Heart right ventricle (tissue), 16 donors: ENCODE results near the gene CYP2B6. TPM values are rescaled to one million over a fixed set of nuclear protein-coding genes. Genes with fewer than 3 reads are reported as not detected.
"Not testable (repeated sequence)": the region's sequence is repeated elsewhere in the genome, so short reads cannot be mapped to it uniquely, and the experiment has no call there.

ENCODE experiments used
- ATAC-seq, 8 donors: fragments of 200-7000 bp; cut with Tn5 transposase; one replicate each; pipeline ENCODE4 v1.9.1; 2020; ENCODE audit warnings: mild to moderate bottlenecking in 8 of 8, moderate library complexity in 8 of 8, moderate number of reproducible peaks in 1 of 8
- DNase-seq, 2 donors: peaks; one replicate each; pipeline ENCODE4 v3.0.0-alpha.2; 2020
- H3K27ac ChIP-seq, 10 donors: fragments of 200-600 bp; sonication (generic) in 2 of 10; one replicate each; pipeline versions ENCODE4 v1.5.0 to v1.8.0; 2020 to 2022; ENCODE audit warnings: mild to moderate bottlenecking in 3 of 10
- H3K27me3 ChIP-seq, 7 donors: fragments of 200-600 bp; one replicate each; pipeline ENCODE4 v1.8.0; 2021 to 2022; ENCODE audit warnings: mild to moderate bottlenecking in 2 of 7
- H3K36me3 ChIP-seq, 9 donors: fragments of 200-600 bp; sonication (generic) in 1 of 9; one replicate each; pipeline versions ENCODE4 v1.5.0 to v1.8.0; 2020 to 2022; ENCODE audit warnings: mild to moderate bottlenecking in 2 of 9
- H3K4me1 ChIP-seq, 9 donors: fragments of 200-600 bp; sonication (generic) in 1 of 9; one replicate each; pipeline versions ENCODE4 v1.5.0 to v1.8.0; 2020 to 2022; ENCODE audit warnings: mild to moderate bottlenecking in 4 of 9
- H3K4me3 ChIP-seq, 10 donors: fragments of 200-600 bp; sonication (generic) in 2 of 10; one replicate each; pipeline versions ENCODE4 v1.5.0 to v1.8.0; 2020 to 2022; ENCODE audit warnings: mild to moderate bottlenecking in 7 of 10, moderate library complexity in 2 of 10
- H3K9me3 ChIP-seq, 11 donors: fragments of 200-600 bp in 10 of 11; sonication (generic) in 2 of 11; one replicate each; pipeline versions ENCODE4 v1.5.0 to v1.8.0; 2013 to 2022; ENCODE audit warnings: mild to moderate bottlenecking in 2 of 11, control low read depth in 1 of 11, moderate library complexity in 1 of 11
- CTCF ChIP-seq, 9 donors: fragments of 200-600 bp; sonication (generic) in 2 of 9; IDR thresholded peaks; one replicate each; pipeline versions ENCODE4 v1.5.0 to v1.8.0; 2021 to 2022; ENCODE audit warnings: antibody characterized with exemption in 9 of 9, mild to moderate bottlenecking in 5 of 9, moderate library complexity in 1 of 9
- WGBS, 2 donors: extraction: QIAGEN DNeasy Blood & Tissue Kit; methylation state at CpG; one replicate each; pipeline ENCODE4 v1.1.7; 2013; ENCODE audit warnings: inconsistent platforms in 1 of 2; 5-methylcytosine and 5-hydroxymethylcytosine counted together
- intact Hi-C, 10 donors: fragments of 100-400 bp; cut with DNase I; formaldehyde crosslinking; loops; one replicate each; pipeline versions ENCODE4 v1.11.1 to v1.14.2; 2022
- polyA plus RNA-seq, 2 donors: library from polyadenylated mRNA; stranded (reverse); fragments of 200-250 nt; gene quantifications; one replicate each; pipeline ENCODE4 v1.2.3, GENCODE V29; 2013
- total RNA-seq, 10 donors: library from RNA; stranded (reverse); fragmentation: NEBNext Ultra II Directional in 3 of 10; extraction: Animal tissue kit (Norgen Biotek cat#: 25700) in 3 of 10; gene quantifications; one replicate each; pipeline versions ENCODE4 v1.2.1 to v1.2.4, GENCODE V29; 2021 to 2023
- donor health status: Arrhythmogenic right ventricular cardiomyopathy.
- donor health status: ischemic (EF 13 %, LVEDD 7.1; RV severe dilation, severe dysfunction).
- donor health status: healthy with polysubstance abuse.
- donor health status: DM: no; HTN: yes; CAD: no.
- donor health status: DM: no; HTN: no; CAD: no.
- donor health status: ischemic (EF 25% LVEDD 6.9; RV normal size, moderate dysfunction).
- donor health status: ischemic (EF 25% LVEDD 5.7; RV mildly dilated, moderate dysfunction).
- donor health status: healthy.
- donor health status: DM: yes; HTN: yes; CAD: no.
- donor health status: Ischemic cardiomyopathy.
- donor health status: ischemic (EF 35%, LVEDD 5.7; RV mildly dilated, moderate dysfunction).
- donor health status: nonischemic (EF 11% LVEDD 7.7; RV severe dilation, severe dysfunction).
- donor health status: DM: yes; HTN: yes; CAD: no.
- donor health status: PGD.
- donor health status: ischemic (EF 29% LVEDD 5.4; RV normal size, mild dysfunction).
- donor health status: nonischemic (EF 23%, LVEDD 6.1; RV moderate dilation, normal function).

Gene CYP2B6
- total and polyA plus RNA-seq, 12 donors, result not detected

- peaks cover 0 to 37% (median 20%) of the 10 kb centered on the region in 7 donors for H3K27me3 ChIP-seq
- 45 to 62% methylated on average over 1 of the region's 1 CpG for WGBS, 2 donors
These were observed 30.9 kb upstream of the CYP2B6 start for GRCh38 chr19:40960062-40960685.

GRCh38 chr19:40960780-40961179, 30.3 kb upstream of the CYP2B6 start:
- ATAC-seq (no peak), DNase-seq (no peak)
- Histone ChIP-seq H3K4me1 (no peaks in the 10 kb centered on the region), H3K4me3 (no peak overlapping the region), H3K27ac (no peak overlapping the region), H3K9me3 (peaks cover 0 to 11% (median 3%) of the 10 kb centered on the region in 11 donors), H3K27me3 (peaks cover 0 to 37% (median 20%) of the 10 kb centered on the region in 7 donors), H3K36me3 (no peaks in the 10 kb centered on the region)
- TF ChIP-seq CTCF (IDR thresholded peaks at IDR 0.05), result no peak
- intact Hi-C loops, result no loop called here

More at GRCh38 chr19:40960062-40960685, 30.9 kb upstream of the CYP2B6 start:
- peaks cover 0 to 17% (median 9%) of the 10 kb centered on the region in 11 donors for H3K9me3 ChIP-seq
- intact Hi-C loops, result no loop called here
- no peaks in the 10 kb centered on the region for H3K4me1 ChIP-seq
- DNase-seq (no peak), ATAC-seq (no peak)
- H3K4me3 ChIP-seq, result no peak overlapping the region
- TF ChIP-seq CTCF (IDR thresholded peaks at IDR 0.05), result no peak
- H3K27ac ChIP-seq, result no peak overlapping the region
- H3K36me3 ChIP-seq, result no peaks in the 10 kb centered on the region

GRCh38 chr19:40962460-40962961, 28.6 kb upstream of the CYP2B6 start:
- Histone ChIP-seq H3K27me3 (peaks cover 0 to 37% (median 20%) of the 10 kb centered on the region in 7 donors), H3K27ac (no peak overlapping the region), H3K36me3 (no peaks in the 10 kb centered on the region), H3K9me3 (no peaks in the 10 kb centered on the region), H3K4me3 (no peak overlapping the region), H3K4me1 (no peaks in the 10 kb centered on the region)
- ATAC-seq (no peak), DNase-seq (no peak)
- no peak for TF ChIP-seq CTCF (IDR thresholded peaks at IDR 0.05)
- intact Hi-C loops, result no loop called here
- WGBS, 2 donors, result 67 to 76% methylated on average over 3 of the region's 3 CpGs

GRCh38 chr19:40964361-40964760, 26.7 kb upstream of the CYP2B6 start:
- ATAC-seq, H3K27ac ChIP-seq, intact Hi-C loops, DNase-seq, H3K4me3 ChIP-seq, H3K9me3 ChIP-seq, H3K36me3 ChIP-seq, H3K4me1 ChIP-seq: not testable (repeated sequence)
- WGBS, 2 donors, result 77 to 88% methylated on average over 3 of the region's 3 CpGs
- peaks cover 0 to 34% (median 20%) of the 10 kb centered on the region in 7 donors for H3K27me3 ChIP-seq

GRCh38 chr19:40965351-40965750, 25.7 kb upstream of the CYP2B6 start:
- 97 to 100% methylated on average over 4 to 20 of the region's 35 CpGs for WGBS, 2 donors
- H3K27ac ChIP-seq, DNase-seq, H3K4me3 ChIP-seq, ATAC-seq, H3K9me3 ChIP-seq, H3K4me1 ChIP-seq, intact Hi-C loops, H3K36me3 ChIP-seq: not testable (repeated sequence)
- peaks cover 0 to 30% (median 20%) of the 10 kb centered on the region in 7 donors for H3K27me3 ChIP-seq

GRCh38 chr19:40966591-40966990, 24.5 kb upstream of the CYP2B6 start:
- H3K4me1 ChIP-seq, H3K9me3 ChIP-seq, DNase-seq, H3K27ac ChIP-seq, H3K36me3 ChIP-seq, H3K4me3 ChIP-seq, ATAC-seq, intact Hi-C loops: not testable (repeated sequence)
- H3K27me3 ChIP-seq, result peaks cover 0 to 26% (median 20%) of the 10 kb centered on the region in 7 donors
- 92 to 93% methylated on average over 17 to 22 of the region's 25 CpGs for WGBS, 2 donors

GRCh38 chr19:40968065-40968464, 23.0 kb upstream of the CYP2B6 start:
- H3K27ac ChIP-seq, H3K4me1 ChIP-seq, intact Hi-C loops, DNase-seq, H3K36me3 ChIP-seq, ATAC-seq, H3K4me3 ChIP-seq, H3K9me3 ChIP-seq: not testable (repeated sequence)
- H3K27me3 ChIP-seq, result peaks cover 0 to 28% (median 11%) of the 10 kb centered on the region in 7 donors
- WGBS, 2 donors, result 87 to 91% methylated on average over 3 of the region's 3 CpGs

GRCh38 chr19:40969721-40970120, 21.4 kb upstream of the CYP2B6 start:
- 79 to 81% methylated on average over 4 of the region's 4 CpGs for WGBS, 2 donors
- not testable (repeated sequence) for DNase-seq, H3K36me3 ChIP-seq, H3K9me3 ChIP-seq, H3K4me3 ChIP-seq, H3K4me1 ChIP-seq, ATAC-seq, H3K27ac ChIP-seq
- H3K27me3 ChIP-seq, result peaks cover 0 to 23% (median 11%) of the 10 kb centered on the region in 7 donors
- intact Hi-C loops, result loop anchor here in 7 of 10 donors (5.0 to 10.0 kb wide), 4 partner anchors 173 to 338 kb away; partner anchors contain the start of gene HNRNPUL1 (in 1 of the 7)
